Colon (tissue), 2 donors: ENCODE data around the gene SEMA5A.

ENCODE experiments used
- FAIRE-seq: peaks from 2 replicates; lab custom pipeline; 2012; peaks lifted over from hg19 to GRCh38; lab: Jason Lieb, UNC
- donor health status: control.
- donor health status: control.

SEMA5A gene, protein sequence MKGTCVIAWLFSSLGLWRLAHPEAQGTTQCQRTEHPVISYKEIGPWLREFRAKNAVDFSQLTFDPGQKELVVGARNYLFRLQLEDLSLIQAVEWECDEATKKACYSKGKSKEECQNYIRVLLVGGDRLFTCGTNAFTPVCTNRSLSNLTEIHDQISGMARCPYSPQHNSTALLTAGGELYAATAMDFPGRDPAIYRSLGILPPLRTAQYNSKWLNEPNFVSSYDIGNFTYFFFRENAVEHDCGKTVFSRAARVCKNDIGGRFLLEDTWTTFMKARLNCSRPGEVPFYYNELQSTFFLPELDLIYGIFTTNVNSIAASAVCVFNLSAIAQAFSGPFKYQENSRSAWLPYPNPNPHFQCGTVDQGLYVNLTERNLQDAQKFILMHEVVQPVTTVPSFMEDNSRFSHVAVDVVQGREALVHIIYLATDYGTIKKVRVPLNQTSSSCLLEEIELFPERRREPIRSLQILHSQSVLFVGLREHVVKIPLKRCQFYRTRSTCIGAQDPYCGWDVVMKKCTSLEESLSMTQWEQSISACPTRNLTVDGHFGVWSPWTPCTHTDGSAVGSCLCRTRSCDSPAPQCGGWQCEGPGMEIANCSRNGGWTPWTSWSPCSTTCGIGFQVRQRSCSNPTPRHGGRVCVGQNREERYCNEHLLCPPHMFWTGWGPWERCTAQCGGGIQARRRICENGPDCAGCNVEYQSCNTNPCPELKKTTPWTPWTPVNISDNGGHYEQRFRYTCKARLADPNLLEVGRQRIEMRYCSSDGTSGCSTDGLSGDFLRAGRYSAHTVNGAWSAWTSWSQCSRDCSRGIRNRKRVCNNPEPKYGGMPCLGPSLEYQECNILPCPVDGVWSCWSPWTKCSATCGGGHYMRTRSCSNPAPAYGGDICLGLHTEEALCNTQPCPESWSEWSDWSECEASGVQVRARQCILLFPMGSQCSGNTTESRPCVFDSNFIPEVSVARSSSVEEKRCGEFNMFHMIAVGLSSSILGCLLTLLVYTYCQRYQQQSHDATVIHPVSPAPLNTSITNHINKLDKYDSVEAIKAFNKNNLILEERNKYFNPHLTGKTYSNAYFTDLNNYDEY

DNA sequence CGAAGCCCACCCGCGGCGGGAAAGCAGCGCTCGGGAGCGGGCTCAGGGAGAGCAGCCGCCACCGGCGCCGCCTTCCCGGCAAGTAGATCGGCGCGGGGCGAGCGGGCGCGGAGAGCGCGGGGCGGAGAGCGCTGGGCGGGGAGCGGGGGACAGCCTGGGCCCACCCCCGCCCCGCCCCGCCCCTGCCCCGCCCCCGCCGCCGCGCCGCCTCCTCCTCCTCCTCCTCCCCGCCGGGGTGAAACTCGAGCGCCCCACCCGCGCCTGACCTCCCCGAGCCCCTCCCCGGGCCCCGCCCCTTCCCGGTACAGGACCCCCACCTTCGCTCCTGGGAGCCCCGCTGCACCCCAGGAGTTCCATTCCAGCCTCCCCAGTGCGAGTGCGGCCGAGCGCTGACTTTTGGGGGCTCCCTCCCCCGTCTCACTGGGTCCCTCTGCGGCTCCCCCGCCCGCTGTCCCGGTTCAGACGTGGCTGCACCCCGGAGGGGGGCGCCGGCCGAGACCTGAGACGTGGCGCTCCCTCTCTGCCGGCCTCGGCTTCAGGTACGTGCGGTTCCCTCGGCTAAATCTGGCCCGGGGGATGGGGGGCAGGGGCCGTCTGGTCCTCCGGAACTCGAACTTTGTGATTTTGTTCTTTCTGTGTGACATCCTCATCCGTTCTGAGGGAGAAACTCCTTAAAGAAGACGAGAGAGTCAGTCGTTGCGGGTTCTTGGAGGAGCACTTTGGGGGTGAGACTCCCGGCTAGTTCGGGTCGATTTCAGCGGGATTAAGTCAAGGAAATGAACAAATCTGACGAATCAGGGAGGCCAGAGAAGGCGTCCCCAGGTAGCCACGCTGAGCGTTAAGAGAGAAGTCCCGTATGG, at the start of gene SEMA5A:
Gene SEMA5A, minus strand, starts transcription at position 84 of the 860 bp plus-strand sequence. CDS start 166,129 bp downstream, outside the sequence.
- no peak for FAIRE-seq

DNA sequence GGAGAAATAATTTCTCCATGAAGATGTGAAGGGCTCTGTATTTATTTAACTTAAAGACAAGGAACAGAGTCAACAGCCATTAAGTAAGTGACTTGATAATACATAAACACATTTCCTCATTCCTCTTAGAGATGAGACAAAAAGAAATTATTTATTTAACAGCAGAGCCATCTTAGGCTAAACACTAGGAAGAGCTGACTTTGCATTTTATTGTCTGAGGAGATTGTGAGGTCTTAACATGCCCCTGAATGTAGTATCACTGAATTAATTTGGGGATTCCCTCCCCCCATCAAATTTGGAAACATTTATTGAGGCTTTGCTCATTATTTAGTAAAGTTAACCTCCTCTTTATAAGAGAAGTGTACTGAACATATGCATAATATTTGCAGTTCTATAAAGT, 49.0 kb upstream of the SEMA5A start:
- no peak for FAIRE-seq

DNA sequence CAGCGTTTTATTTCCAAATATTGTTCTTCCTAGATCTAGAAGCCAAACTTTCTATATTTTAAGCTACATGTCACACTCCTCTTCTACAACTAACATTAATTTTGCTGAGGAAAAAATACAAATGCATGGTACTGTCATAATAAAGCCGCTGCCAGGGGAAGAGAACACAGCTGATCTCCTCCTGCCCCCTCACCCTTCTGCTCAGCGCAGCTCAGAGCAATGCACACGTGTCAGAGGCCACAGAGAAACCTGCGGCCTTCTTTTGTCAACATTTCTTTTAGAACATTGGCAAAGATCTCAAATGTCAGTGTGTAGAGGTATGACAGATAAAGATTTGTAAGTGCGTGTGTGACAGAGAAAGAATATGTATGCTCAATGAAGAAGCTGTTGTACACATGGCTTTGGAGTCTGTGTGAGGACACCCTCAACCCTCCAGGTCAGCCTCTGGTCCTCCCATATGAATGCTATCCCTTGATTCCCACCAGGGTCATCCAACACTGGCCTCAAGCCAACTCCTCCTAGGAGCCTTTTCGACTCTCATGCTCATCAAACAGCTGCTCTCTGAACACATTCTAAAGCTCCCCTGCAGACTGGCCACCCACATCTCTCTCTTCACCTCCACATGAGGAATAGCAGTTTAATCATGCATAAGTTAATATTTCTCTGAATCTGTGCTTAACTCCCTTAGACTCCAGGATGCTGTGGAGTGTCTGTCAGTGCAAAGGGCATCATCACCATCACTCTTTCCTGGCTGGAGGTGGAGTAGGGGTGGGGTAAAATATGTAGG, 43.4 kb upstream of the SEMA5A start:
- FAIRE-seq: no peak

GRCh38 chr5:9588254-9588653, 42.4 kb upstream of the SEMA5A start:
- no peak for FAIRE-seq

GRCh38 chr5:9587135-9587534, 41.3 kb upstream of the SEMA5A start:
- FAIRE-seq: no peak

DNA sequence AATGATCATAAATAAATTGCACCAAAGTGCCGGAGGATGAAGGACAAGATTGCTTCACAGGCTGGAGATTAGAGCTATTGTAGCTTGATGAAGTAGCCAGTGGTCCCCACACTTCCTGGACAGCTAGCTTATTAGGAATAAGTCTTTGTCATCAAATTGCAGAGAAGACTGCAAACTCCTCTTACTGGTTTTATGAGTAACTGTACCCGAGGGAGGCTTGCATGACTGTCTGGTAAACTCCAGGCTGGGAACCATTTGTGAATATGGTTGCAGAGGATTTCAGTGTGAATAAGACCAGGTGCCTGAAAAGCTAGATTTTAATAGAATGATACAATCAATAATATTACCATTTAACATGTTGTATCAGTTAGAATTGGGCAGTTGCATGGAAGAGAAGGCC, 36.5 kb upstream of the SEMA5A start:
- no peak for FAIRE-seq

DNA sequence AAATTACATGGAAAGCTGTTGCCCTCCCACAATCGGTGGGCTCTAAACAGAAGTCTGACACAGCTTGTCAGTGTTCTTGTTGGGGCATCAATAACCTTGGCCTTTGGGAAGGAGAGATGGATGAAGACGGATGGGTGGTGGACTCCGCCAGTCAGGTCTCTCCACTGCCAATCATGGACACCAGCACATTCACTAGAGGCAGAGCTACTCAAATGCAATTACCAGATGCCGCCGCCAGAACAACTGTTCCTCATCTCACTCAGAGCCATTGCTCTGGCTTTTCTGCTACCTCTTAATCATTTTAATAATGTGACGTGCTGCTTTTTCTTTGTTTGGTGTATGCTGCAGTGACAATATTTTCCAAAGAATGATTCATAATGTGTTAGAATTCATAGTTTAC, 27.9 kb upstream of the SEMA5A start:
- no peak for FAIRE-seq

DNA sequence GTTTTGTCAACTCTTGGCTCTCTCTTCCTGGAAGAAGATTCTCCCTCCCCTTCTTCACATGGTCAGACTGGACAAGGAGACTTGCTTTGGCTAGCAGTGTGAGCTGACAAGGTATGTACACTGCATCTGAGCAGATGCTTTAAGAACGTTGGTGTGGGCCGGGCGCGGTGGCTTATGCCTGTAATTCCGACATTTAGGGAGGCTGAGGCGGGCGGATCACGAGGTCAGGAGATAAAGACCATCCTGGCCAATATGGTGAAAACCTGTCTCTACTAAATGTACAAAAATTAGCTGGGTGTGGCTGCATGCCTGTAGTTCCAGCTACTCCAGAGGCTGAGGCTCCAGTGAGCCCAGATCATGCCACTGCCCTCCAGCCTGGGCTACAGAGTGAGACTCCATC, 26.4 kb upstream of the SEMA5A start:
- FAIRE-seq: no peak

DNA sequence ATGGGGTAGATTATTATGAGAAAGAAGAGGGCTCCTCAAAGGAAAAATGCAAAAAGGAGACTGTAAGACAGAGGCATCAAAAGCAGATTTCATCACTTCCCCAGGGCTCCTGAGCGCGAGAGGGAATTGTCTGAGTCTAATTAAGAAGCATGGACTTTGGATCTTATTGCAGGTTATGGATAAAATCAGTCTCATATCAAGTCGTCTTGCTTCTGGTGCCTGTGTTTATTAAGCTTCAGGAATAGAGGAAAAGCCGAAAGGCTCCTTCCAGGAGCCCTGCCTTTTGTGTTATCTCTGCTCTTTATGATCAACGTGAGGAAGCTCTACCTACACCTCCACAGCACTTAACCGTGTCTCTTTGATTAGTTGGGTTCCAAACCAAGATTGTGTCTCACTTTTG, 25.0 kb upstream of the SEMA5A start:
- no peak for FAIRE-seq

DNA sequence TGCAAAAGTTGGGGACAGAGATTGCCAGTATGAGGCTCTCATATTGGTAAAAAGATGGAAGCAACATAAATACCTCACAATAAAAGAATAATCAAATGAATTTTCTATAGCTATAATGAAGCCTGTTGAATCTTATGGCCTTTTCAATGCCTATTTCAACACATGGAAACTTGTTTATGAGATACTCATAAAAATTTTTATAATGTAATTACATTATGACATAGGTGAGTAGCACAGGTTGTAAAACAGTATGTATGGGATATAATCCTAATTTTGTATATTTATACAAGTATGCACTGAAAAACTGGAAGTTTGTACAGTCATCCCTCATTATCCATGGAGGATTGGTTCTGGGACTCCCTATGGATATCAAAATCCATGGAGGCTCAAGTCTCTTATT, 21.2 kb upstream of the SEMA5A start:
- peak; percentile 14 for FAIRE-seq

GRCh38 chr5:9564752-9565151, 18.9 kb upstream of the SEMA5A start:
- FAIRE-seq: no peak

DNA sequence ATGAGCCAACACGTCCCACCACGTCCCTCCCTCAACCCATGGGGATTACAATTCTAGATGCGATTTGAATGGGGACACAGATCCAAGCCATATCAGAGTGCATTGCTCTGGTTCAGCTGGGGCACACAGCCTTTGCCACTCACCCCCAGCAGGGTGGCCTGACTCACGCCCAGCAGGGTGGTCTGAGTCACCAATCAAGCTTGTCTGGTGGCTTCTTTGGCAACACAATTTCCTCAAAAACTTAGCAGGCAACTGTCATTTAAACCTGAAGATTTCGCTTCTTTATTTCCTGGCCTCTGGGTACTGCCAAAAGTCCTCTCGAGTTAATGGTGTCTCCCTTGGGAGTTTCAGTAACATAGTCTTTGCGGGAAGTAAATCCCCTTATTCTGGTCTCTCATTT, 16.3 kb upstream of the SEMA5A start:
- no peak for FAIRE-seq

GRCh38 chr5:9559965-9560364, 14.1 kb upstream of the SEMA5A start:
- no peak for FAIRE-seq

- FAIRE-seq: no peak
These were observed 12.6 kb upstream of the SEMA5A start for GRCh38 chr5:9558319-9558965.

GRCh38 chr5:9557696-9558095, 11.8 kb upstream of the SEMA5A start:
- no peak for FAIRE-seq

DNA sequence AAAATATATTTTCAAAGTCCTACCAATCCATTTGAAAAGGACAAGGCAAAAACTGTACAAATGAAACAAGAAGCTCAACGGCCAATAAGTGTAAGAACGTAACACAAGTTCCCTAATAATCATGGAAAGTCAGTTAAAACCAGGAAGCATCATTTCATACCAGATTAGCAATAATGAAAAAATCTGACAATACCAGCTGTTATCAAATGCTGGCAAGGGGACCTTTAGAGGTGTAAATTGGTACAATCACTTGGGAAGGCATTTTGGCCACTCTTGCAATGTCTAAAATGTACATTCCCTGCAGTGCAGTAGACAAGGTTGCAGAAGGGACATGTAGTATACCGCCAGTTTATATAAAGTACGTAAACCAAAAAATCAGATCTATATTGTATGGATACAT, 10.1 kb upstream of the SEMA5A start:
- no peak for FAIRE-seq

- FAIRE-seq: no peak
These were observed 8.2 kb upstream of the SEMA5A start for GRCh38 chr5:9554122-9554521.

DNA sequence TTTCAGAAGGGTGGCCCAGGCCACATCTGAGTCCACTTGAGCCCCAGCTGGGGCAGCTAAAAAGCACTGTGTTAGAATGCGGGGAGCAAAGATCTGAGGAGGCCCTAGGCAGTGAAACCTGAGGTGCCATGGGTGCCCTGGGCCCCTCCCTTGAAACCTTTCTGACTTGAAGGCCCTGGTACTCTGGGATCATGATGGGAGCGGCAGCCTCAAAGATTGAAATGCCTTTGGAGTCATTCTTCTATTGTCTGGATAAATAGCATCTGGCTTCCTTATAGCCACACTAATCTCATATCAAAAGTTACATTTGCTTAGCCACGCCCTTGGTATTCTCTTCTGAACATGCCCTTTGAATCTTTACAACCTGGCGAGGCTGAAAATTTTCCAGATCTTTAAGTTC, 7.7 kb upstream of the SEMA5A start:
- FAIRE-seq: peak; percentile 18

DNA sequence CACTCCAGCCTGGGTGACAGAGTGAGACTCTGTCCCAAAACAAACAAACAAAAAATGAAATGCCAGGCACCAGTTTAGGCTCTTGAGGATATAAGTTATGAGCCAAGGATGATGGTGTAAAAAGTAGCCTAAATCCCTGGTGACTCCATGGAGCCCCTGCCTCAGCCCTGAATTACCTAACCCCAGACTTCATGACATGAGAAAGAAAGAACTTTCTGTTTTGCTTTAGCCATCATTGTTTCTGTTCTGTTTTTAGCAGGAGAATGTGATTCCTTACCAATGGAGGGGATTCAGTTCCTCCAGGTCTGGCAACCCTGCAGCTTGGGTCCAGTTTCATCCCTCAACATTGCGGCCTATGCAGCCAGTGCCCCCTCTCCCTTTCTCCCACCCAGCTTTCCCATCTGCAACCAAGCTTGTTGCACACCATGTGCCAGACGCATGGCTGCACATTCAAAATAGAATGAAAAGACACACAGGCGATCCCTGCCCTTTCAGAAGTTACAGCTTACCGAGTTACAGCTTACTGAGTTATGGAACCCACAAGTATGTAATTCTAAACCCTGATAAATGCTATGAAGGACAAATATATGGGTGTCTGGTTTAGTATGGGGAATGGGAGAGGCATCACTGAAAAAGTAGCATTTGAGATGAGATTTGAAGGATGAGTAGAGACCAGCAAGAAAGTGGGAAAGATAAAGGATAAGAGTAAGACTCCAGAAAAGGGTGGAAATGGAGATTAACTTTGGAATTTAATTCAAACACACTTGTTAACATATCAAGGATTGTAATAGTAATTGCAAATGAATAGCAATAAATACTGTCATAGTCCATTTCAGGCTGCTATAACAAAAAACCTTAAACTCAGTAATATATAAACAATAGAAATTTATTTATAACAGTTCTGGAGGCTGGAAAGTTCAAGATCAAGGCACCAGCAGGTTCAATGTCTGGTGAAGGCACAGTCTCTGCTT, 6.0 kb upstream of the SEMA5A start:
- FAIRE-seq: no peak
